Fibroblast of the aortic adventitia (primary cell): ENCODE measurements around the gene KLHL21. TPM values are rescaled to one million over a fixed set of nuclear protein-coding genes. Genes with fewer than 3 reads are reported as not detected.
A peak's percentile ranks its signal among the peaks of the same experiment; 100 is the strongest.

ENCODE experiments used
- DNase-seq: peaks from one replicate; pipeline ENCODE4 v3.0.0-alpha.2; 2010; ENCODE audit warnings: low read depth
- H3K4me3 ChIP-seq: 2 replicates; pipeline ENCODE4 v1.5.1; 2011; ENCODE audit warnings: low read depth, mild to moderate bottlenecking, control low read depth, low read length, moderate library complexity
- total RNA-seq: library from RNA; depleted of rRNA; stranded (reverse); fragments of >200 nt; gene quantifications from 2 replicates; pipeline ENCODE4 v1.2.3, GENCODE V29; 2012; ENCODE audit warnings: low replicate concordance
- TF ChIP-seq, protein P1 (sequence below): IDR thresholded peaks from 2 replicates; pipeline ENCODE4 v1.5.1; 2011; ENCODE audit warnings: mild to moderate bottlenecking, low read length, control low read depth, inconsistent platforms; ENCODE audit not compliant: insufficient read depth

The KLHL21 gene
- total RNA-seq, 1 donor = 40.8 TPM

DNA sequence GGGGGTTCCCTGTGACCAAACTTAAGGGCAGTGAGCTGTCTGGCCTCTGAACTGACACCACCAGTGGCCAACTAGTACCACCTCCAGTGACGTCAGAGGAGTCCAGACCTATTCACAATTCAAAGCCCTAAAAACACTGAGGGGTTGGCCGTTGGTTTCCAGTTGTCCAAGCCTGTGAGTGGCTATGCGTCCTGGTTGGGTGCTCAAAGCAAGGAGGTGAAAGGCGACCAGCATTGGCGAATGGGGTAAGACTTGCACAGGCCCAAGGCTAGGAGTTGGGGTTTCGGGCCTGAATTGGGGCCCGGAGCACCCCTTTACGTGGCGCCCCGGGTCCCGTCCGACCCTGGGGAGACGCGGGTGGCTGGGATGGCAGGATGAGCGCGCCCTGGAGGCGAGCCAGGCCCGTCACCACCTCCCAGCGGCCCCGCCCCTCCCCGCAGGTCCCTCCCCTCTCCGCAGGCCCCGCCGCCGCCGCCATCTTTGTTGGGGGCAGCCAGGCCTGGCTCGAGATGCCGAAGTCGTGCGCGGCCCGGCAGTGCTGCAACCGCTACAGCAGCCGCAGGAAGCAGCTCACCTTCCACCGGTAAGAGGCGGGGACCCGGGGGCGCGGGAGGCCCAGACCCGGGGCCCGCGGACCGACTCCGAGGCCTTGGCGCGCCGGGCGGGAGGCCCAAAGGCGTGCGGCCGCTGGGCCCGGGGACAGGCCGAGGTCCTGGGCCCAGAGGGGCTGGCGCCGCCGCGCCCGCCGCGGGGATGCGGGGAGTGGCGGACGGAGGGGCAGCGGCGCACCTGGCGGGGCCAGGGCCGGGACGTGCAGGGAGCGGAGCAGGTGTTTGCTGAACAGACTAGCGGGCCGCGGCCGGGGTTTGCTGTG lies 22.3 kb upstream of the KLHL21 start, which contains the start of gene THAP3:
Gene THAP3, plus strand, starts transcription at position 159 of the 874 bp plus-strand sequence. Its CDS starts 351 bp downstream, at position 510.
- peak; percentile 81 for DNase-seq
- TF ChIP-seq, protein P1, sequence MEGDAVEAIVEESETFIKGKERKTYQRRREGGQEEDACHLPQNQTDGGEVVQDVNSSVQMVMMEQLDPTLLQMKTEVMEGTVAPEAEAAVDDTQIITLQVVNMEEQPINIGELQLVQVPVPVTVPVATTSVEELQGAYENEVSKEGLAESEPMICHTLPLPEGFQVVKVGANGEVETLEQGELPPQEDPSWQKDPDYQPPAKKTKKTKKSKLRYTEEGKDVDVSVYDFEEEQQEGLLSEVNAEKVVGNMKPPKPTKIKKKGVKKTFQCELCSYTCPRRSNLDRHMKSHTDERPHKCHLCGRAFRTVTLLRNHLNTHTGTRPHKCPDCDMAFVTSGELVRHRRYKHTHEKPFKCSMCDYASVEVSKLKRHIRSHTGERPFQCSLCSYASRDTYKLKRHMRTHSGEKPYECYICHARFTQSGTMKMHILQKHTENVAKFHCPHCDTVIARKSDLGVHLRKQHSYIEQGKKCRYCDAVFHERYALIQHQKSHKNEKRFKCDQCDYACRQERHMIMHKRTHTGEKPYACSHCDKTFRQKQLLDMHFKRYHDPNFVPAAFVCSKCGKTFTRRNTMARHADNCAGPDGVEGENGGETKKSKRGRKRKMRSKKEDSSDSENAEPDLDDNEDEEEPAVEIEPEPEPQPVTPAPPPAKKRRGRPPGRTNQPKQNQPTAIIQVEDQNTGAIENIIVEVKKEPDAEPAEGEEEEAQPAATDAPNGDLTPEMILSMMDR = no peak
- peak within 1 kb of the TSS; percentile 78 for H3K4me3 ChIP-seq

DNA sequence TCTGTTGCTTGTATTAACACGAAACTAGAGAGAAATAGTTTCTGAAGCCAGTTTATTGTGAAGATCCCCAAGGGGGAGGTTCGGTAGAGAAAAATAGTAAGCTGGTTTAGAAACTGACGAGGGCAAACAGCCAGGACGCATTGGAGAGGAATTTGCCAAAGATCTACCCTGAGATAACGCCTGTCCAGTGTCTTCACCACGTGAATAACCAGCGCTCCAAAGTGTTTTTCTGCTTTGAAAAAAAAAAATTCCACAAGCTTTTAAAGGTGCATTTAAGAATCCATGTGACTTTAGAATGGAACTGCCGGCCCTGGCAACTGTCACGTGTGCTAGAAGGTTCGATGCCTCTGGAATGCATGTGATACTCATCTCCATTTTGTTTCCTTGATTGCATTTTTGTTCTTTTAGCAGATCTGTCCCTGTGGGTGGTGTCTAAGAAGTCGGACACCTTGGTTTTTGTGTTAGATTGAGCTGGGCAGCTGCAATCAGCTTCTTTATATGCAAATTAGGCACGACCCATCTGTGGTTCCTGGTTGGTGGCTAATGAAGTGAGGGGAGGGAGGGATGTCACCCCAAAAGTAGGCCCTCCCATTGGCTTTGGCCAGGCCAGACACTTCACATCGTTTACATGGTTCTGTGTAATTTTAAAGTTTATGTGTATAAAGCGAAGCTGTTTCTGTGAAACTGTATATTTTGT lies 20.7 kb upstream of the KLHL21 start:
- no peak for DNase-seq
- no peak overlapping the region for H3K4me3 ChIP-seq
- TF ChIP-seq, protein P1 = no peak

DNA sequence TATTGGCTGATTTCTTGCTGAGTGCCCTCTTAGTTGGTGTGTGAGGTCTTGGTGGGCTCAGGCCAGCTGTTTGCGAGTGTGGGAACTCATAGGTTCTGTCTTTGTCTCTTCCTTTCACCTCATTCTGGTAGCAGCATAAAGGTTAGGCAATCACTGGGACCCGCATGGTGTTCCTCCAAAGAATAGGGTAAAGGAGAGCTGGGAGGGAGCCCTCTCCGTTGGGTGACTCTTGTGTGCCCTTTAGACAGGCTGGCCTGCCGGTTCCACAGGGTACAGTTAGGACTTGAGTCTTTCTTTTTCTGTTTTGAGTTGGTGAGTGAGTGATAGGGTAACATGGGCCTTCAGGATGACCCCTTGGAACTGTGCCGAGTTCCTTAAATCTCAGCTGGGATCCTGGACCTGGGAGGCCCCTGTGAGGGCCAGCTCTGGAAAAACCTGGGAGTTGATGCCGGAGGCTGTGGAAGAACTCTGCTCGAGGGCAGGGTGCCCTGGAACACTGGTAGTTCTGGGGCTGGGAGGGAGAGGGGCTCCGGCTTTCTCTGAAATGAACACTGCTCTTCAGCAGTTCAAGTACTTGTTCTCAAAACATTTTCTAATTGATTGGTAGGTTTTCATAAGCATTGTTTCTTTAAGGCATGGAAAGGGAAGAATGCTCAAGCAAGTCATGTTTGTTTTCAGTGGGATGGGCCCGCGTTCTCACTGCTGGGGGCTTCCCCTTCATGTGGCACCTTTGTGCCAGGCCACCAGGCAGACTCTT lies 19.9 kb upstream of the KLHL21 start:
- TF ChIP-seq, protein P1 = no peak
- DNase-seq = no peak
- no peak overlapping the region for H3K4me3 ChIP-seq

DNA sequence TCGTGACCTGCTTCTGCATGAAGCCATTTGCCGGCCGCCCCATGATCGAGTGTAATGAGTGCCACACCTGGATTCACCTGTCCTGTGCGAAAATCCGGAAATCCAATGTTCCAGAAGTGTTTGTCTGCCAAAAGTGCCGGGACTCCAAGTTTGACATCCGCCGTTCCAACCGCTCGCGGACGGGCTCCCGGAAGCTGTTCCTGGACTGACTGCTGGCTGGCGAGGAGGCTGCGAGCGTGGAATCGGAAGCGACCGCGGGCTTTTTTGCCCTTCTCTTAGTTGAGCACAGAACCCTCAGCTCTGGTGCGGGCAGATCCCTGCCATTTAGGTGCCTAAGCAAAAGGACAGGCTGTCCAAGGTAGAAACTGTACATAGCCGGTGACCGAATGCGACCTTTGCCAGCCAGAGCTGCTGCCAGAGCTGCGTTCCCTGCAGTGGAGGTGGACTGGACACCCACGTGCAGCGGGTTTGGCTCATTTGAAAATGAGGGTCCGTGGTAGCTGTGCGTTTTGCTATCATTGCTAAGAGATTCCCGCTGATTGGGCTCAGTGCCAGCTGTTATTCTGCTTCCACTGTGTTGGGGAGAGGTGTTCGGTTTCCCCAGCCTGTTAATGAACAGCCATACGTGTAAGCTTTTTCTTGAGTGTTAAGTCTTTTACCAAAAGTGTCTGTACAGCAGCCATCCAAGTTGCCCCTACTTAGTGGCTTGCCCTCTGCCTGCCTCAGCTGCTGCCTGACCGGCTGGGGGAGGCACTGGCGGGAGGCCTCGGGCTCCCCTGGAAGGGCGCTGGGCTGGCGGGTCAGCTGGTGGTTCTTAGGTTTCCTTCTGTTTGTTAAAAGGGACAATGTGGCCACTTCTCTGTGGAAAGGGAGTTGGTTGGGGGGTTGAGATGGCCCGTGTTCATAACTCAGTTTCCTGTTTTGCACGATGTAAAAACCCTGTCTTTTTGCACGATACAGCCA lies 19.0 kb upstream of the KLHL21 start:
- no peak for DNase-seq
- TF ChIP-seq, protein P1 = no peak
- no peak overlapping the region for H3K4me3 ChIP-seq

DNA sequence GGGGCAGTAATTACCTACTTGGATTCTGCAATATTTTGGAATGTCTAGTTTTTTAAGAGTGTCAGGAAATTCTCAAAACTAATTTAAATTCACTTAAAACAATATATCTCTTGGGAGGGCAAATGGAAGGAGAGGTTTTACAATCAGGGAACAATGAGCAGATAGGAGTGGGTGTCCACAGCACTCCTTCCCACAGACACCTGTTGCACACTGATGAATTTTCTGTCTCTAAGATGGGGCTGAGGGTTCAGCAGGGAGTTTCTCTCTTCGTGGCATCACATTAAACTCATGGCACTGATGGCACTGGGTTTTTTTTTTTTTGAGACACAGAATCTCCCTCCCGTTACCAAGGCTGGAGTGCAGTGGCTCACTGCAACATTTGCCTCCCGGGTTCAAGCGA lies 16.4 kb upstream of the KLHL21 start:
- no peak for DNase-seq
- TF ChIP-seq, protein P1 = no peak
- H3K4me3 ChIP-seq = no peak overlapping the region
